MM.1S (cell line): ENCODE results near the gene RAD21L1.

Source experiments
- EZH2 ChIP-seq: fragments of 300-600 bp; sonication (generic); optimal IDR thresholded peaks from 2 replicates; pipeline ENCODE3; 2017; ENCODE audit warnings: low read depth, mild to moderate bottlenecking, antibody characterized with exemption, low read length, mixed read lengths
- EZH2phosphoT487 ChIP-seq: fragments of 300-600 bp; sonication (generic); IDR thresholded peaks from 2 replicates; pipeline ENCODE4 v1.6.1; 2018; ENCODE audit warnings: antibody characterized with exemption, low read length
- TF ChIP-seq, protein P1 (sequence below): fragments of 300-600 bp; sonication (generic); IDR thresholded peaks from 2 replicates; pipeline ENCODE4 v1.5.1; 2016; ENCODE audit warnings: antibody characterized with exemption, low read length, mixed read lengths

DNA sequence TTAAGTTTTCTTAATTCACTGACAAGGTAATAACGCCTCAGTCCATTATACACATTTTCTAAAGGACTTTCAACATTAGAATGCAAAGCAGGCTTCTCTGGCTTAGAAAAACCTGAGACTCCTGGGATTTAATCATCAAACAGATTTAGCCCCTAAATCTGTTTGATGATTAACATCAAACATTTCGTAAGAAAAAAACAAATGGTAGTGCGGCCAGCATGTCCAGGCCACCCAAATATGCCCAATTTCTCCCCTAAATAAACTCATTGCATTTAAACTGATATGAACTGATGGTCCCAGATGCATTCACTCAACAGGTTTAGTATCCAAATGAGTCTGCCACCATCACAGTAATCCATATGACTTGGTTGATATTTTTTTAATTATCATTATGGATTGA, 47.2 kb upstream of the RAD21L1 start:
- TF ChIP-seq, protein P1, sequence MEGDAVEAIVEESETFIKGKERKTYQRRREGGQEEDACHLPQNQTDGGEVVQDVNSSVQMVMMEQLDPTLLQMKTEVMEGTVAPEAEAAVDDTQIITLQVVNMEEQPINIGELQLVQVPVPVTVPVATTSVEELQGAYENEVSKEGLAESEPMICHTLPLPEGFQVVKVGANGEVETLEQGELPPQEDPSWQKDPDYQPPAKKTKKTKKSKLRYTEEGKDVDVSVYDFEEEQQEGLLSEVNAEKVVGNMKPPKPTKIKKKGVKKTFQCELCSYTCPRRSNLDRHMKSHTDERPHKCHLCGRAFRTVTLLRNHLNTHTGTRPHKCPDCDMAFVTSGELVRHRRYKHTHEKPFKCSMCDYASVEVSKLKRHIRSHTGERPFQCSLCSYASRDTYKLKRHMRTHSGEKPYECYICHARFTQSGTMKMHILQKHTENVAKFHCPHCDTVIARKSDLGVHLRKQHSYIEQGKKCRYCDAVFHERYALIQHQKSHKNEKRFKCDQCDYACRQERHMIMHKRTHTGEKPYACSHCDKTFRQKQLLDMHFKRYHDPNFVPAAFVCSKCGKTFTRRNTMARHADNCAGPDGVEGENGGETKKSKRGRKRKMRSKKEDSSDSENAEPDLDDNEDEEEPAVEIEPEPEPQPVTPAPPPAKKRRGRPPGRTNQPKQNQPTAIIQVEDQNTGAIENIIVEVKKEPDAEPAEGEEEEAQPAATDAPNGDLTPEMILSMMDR, result no peak
- TF ChIP-seq EZH2phosphoT487 (no peak), EZH2 (no peak)
